Measurements from ENCODE around the gene SH2B2.
"Not testable (repeated sequence)": the region's sequence is repeated elsewhere in the genome, so short reads cannot be mapped to it uniquely, and the experiment has no call there.

The SH2B2 gene

DNA sequence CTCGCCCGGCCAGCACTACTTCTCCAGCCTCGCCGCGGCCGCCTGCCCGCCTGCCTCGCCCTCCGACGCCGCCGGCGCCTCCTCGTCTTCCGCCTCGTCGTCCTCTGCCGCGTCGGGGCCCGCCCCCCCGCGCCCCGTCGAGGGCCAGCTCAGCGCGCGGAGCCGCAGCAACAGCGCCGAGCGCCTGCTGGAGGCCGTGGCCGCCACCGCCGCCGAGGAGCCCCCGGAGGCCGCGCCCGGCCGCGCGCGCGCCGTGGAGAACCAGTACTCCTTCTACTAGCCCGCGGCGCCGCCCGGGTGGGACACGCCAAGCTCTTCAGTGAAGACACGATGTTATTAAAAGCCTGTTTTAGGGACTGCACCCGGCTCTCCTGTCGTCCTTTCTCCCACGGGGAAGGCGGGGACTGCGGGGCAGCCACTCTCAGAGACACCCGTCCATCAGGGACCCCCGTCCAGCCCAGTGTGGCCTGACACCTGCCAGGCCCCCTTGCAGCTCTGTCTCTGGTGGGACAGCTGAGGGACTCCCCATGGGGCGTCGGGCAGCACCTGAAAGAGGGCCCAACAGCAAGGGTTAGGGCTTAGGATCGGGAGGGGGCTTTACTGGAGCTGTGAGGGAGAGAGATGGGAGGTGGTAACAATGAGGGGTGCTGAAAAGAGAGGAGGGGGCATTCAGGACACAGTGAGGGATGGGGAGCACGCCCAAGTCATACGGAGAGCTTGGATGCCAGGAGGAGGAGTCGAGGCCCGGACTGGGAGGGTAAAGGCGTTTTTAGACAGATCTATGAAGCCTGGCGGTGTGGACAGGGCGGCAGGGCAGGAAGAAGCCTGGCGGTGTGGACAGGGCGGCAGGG, 34.9 kb downstream of the SH2B2 start:
- TF ChIP-seq, protein P1, sequence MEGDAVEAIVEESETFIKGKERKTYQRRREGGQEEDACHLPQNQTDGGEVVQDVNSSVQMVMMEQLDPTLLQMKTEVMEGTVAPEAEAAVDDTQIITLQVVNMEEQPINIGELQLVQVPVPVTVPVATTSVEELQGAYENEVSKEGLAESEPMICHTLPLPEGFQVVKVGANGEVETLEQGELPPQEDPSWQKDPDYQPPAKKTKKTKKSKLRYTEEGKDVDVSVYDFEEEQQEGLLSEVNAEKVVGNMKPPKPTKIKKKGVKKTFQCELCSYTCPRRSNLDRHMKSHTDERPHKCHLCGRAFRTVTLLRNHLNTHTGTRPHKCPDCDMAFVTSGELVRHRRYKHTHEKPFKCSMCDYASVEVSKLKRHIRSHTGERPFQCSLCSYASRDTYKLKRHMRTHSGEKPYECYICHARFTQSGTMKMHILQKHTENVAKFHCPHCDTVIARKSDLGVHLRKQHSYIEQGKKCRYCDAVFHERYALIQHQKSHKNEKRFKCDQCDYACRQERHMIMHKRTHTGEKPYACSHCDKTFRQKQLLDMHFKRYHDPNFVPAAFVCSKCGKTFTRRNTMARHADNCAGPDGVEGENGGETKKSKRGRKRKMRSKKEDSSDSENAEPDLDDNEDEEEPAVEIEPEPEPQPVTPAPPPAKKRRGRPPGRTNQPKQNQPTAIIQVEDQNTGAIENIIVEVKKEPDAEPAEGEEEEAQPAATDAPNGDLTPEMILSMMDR (IDR thresholded peaks at IDR 0.05; ENCODE audit: control extremely low read depth, extremely low read depth, low read depth, missing control alignments), result no peak
- peak; percentile 48 for DNase-seq (ENCODE audit: extremely low spot score)
- POLR2A ChIA-PET, result interaction anchor here (0.6 kb wide), 1 partner anchor 15 kb away, joined by 3 read pairs; no protein-coding TSS in a partner anchor
- CTCF ChIA-PET, result no interaction called here

DNA sequence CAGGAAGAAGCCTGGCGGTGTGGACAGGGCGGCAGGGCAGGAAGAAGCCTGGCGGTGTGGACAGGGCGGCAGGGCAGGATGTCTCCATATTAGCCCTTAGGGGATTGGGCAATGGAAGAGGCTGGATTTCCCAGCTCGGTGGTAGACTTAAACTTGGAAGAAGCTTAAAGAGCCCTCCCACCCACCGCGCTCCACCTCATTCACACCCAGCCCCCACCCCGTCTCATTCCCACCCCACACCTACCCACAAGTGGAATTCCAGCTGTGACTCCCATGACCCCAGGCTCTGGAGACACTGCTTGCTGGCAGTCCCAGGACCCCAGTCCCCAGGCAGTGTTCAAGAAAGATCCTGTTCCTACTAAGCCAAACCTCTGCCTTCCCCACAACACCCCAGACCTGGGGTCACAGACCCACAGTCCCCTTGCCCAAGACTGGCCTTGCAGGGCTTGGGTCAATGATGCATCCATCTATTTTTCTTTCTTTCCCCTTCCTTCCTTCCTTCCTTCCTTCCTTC, 35.6 kb downstream of the SH2B2 start:
- TF ChIP-seq, protein P1 (IDR thresholded peaks at IDR 0.05; ENCODE audit: control extremely low read depth, extremely low read depth, low read depth, missing control alignments), result no peak
- ChIA-PET POLR2A (no interaction called here), CTCF (no interaction called here)
- DNase-seq (ENCODE audit: extremely low spot score), result no peak

DNA sequence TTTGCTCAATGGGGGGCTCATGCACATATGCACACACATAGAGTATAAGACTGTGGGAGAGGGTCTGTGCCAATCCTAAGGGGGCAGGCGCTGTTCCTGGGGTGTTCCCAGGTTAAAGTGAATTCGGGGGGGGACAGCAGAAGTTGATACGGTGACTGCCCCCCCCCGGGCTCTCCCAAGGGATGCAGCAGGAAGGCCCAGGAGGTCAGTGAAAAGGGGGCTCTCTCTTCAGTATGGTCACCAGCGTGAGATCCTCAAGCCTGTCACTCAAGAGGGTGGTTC, 37.2 kb downstream of the SH2B2 start:
- POLR2A ChIA-PET, result no interaction called here
- DNase-seq (ENCODE audit: extremely low spot score), result no peak
- CTCF ChIA-PET, result no interaction called here
- TF ChIP-seq, protein P1 (IDR thresholded peaks at IDR 0.05; ENCODE audit: control extremely low read depth, extremely low read depth, low read depth, missing control alignments), result no peak

DNA sequence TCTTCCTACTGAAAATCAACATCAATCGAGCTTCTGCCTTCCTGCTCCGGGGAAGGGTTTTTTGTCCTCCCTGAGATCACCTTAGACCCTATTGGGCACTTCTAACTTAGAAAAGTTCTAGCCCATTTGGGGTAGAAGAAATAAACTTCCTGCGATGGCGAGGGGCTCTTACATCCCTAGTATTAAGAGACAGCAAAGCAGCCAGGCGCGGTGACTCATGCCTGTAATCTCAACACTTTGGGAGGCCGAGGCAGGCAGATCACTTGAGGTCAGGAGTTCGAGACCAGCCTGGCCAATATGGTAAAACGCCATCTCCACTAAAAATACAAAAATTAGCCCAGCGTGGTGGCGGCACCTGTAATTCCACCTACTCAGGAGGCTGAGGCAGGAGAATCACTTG, 38.4 kb downstream of the SH2B2 start:
- POLR2A ChIA-PET; DNase-seq (ENCODE audit: extremely low spot score); CTCF ChIA-PET: not testable (repeated sequence)

DNA sequence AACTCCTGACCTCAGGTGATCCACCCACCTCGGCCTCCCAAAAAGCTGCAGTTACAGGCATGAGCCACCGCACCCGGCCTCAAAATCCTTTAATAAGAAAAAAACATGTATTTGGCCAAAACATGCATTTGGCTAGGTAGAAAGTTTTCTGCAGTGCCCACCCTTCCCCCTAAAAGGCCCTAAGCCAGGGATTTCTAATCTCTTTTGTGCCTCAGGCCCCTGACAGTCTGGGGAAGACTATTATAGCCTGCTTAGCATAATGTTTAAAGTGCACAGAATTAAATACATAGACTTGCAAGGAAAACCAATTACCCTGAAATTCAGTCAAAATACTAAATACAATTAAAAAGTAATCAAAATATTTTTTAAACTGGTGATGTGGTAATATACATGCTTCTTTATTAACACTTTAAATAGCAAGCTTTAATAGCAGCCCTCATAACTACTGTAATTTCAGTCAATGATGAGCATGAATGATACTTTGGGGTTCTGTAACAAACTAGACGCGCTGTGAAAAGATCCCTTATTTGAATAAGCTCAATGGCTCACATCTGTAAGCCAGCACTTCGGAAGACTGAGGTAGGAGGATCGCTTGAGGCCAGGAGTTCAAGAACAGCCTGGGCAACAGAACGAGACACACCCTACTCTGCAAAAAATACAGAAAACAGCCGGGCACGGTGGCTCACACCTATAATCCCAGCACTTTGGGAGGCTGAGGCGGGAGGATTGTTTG, 39.7 kb downstream of the SH2B2 start:
- TF ChIP-seq, protein P1 (IDR thresholded peaks at IDR 0.05; ENCODE audit: control extremely low read depth, extremely low read depth, low read depth, missing control alignments), result no peak
- ChIA-PET CTCF (no interaction called here), POLR2A (no interaction called here)
- no peak for DNase-seq (ENCODE audit: extremely low spot score)

DNA sequence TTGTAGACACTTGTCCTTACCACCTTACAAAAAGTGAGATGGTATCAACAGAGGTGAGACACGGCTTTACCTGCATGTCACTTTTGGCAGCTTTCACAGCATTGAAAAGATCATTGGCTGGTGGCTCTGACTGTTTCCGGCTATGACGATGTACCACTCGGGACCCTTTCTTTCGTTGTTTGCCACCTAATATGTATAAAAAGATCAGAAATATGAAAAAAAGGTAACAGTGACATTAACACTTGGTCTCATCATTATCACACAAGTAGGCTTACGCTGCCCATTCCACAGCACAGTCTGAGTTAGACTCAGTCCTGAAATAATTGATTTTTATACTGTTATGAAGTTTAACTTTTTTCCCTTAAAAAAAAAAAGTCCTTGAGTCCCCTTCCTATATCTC, 40.5 kb downstream of the SH2B2 start:
- POLR2A ChIA-PET; CTCF ChIA-PET; DNase-seq (ENCODE audit: extremely low spot score): not testable (repeated sequence)

DNA sequence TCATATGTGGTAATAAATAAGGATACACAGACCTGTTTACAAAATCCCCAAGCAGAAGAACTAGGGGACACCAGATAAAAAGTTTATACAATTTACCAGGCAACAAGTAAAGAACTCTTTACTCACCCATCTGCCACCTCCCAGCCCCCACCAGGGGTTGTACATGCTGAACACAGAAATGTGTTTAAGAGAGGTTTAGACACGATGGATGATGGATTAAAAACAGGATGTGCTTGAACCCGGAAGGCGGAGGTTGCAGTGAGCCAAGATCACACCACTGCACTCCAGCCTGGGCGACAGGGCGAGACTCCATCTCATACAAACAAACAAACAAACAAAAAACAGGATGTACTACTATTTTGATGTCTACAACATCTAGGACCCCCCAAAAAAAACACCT, 42.2 kb downstream of the SH2B2 start:
- CTCF ChIA-PET; DNase-seq (ENCODE audit: extremely low spot score); POLR2A ChIA-PET: not testable (repeated sequence)

DNA sequence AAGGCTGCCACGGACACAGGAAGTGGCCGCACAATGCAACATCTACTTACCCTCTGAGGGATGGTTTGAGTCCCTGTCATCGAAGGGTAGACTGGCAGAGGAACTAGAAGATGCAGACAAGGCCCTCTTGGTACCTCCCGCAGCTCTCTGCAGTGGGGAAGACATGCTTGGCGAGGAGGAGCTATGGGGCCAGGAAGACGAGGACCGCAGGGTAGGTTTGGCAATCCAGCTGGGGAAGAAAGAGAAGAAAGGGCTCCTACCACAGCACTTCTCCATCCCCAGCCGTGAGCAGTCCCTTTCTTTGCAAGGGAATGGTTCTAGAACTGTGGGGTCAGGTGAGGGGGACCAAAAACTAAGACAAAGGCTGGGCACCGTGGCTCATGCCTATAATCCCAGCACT, 42.7 kb downstream of the SH2B2 start:
- CTCF ChIA-PET; POLR2A ChIA-PET; DNase-seq (ENCODE audit: extremely low spot score): not testable (repeated sequence)

DNA sequence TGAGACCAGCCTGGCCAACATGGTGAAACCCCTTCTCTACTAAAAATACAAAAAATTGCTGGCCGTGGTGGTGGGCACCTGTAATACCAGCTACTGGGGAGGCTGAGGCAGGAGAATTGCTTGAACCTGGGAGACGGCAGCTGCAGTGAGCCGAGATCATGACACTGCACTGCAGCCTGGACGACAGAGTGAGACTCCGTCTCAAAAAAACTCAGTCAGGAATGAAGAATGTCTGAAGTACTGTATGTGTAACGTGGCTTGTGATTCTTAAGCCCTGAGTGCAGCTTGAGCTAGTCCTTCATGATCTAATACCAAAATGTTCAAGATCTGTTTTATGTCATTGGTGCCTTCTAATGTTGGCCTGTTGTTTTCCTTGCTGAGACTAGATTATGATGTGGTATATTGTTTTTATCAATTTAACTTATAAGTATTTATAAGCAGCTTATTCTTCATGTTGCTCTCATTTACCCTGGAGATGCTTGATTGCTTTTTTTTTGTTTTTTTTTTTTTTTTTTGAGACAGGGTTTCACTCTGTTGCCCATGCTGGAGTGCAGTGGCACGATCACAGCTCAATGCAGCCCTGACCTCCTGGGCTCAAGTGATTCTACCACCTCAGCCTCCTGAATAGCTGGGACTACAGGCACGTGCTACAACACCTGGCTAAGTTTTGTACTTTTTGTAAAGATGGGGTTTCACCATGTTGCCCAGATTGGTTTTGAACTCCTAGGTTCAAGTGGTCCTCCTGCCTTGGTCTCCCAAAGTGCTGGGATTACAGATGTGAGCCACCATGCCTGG, 44.2 kb downstream of the SH2B2 start:
- POLR2A ChIA-PET; DNase-seq (ENCODE audit: extremely low spot score): not testable (repeated sequence)
- CTCF ChIA-PET, result interaction anchor here (0.8 to 1.0 kb wide), 2 partner anchors 18 to 51 kb away, joined by 3 to 4 read pairs; no protein-coding TSS in a partner anchor

DNA sequence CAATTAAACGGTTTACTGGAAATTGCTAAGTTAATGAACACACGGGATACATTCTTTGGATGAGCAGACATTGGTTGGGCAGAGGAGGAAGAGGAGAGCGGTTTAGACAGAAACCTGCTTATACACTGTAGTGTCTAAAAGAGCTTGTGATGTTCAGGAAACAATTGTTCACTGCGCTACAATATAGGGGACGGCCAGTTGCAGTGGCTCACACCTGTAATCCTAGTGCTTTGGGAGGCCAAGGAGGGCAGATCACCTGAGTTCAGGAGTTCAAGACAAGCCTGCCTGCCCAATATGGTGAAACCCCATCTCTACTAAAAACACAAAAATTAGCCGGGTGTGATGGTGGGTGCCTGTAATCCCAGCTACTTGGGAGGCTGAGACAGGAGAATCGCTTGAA, 48.9 kb downstream of the SH2B2 start:
- CTCF ChIA-PET, result interaction anchor here (1.1 kb wide), 1 partner anchor 17 kb away, joined by 4 read pairs; no protein-coding TSS in a partner anchor
- DNase-seq (ENCODE audit: extremely low spot score); POLR2A ChIA-PET: not testable (repeated sequence)

DNA sequence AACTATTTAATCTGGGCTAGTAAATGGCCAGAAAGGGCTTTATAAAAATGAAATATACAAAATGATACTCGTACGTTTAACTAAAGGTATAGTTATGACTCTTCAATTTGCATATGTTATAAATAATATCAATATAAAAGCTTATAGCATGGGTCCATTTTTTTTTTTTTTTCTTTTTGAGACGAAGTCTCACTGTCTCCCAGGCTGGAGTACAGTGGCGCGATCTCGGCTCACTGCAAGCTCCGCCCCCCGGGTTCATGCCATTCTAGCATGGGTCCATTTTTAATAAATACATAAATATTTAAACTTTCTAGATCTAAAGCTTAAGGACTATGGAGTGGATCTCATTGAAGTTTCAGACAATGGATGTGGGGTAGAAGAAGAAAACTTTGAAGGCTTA, 50.3 kb downstream of the SH2B2 start:
- CTCF ChIA-PET; DNase-seq (ENCODE audit: extremely low spot score): not testable (repeated sequence)
- POLR2A ChIA-PET, result interaction anchor here (0.6 kb wide), 1 partner anchor 16 kb away, joined by 3 read pairs; no protein-coding TSS in a partner anchor

DNA sequence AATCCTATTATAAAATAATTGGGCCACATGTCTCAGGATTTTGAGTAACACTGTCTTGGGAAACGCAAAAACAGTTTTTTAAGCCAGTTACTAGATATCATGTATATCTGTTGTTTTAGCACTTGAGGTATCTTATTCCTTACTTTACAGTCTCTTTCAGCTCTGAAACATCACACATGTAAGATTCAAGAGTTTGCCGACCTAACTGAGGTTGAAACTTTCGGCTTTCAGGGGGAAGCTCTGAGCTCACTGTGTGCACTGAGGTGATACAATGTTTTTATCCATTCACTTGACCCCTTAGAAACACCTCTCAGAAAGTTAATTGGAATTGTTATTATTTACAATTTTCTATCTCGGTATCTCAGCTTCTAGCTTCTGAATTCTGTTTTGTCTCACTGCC, 50.8 kb downstream of the SH2B2 start:
- POLR2A ChIA-PET, result interaction anchor here (0.6 kb wide), 1 partner anchor 16 kb away, joined by 3 read pairs; no protein-coding TSS in a partner anchor
- DNase-seq (ENCODE audit: extremely low spot score); CTCF ChIA-PET: not testable (repeated sequence)

Measured in GM10248 (cell line).